Stomach (tissue), 9 donors: ENCODE measurements around the gene RAB1B. TPM values are rescaled to one million over a fixed set of nuclear protein-coding genes. Genes with fewer than 3 reads are reported as not detected.

Experiments used
- DNase-seq, 2 donors: peaks; one replicate each; pipeline versions ENCODE4 v3.0.0 to v3.0.0-alpha.2; 2013 to 2019
- H3K27ac ChIP-seq, 5 donors: fragments of 200-600 bp in 4 of 5; sonication (generic) in 4 of 5; one replicate each; pipeline ENCODE4 v1.5.1; 2013 to 2019; ENCODE audit warnings: mild to moderate bottlenecking in 1 of 5, moderate library complexity in 1 of 5
- H3K27me3 ChIP-seq, 3 donors: fragments of 200-600 bp; sonication (generic); one replicate each; pipeline ENCODE4 v1.5.1; 2017 to 2019; ENCODE audit warnings: mixed run types in 1 of 3
- H3K36me3 ChIP-seq, 4 donors: fragments of 200-600 bp; sonication (generic); 1 replicate in 3 of 4; 2 replicates in 1 of 4; pipeline ENCODE4 v1.5.1; 2016 to 2019
- H3K4me1 ChIP-seq, 4 donors: fragments of 200-600 bp; sonication (generic); one replicate each; pipeline ENCODE4 v1.5.1; 2016 to 2019
- H3K4me3 ChIP-seq, 4 donors: fragments of 200-600 bp; sonication (generic) in 3 of 4; one replicate each; pipeline ENCODE4 v1.5.1; 2016 to 2019; ENCODE audit warnings: mild to moderate bottlenecking in 1 of 4
- H3K9me3 ChIP-seq, 4 donors: fragments of 200-600 bp; sonication (generic); one replicate each; pipeline ENCODE4 v1.5.1; 2016 to 2019
- CTCF ChIP-seq, 7 experiments: fragments of 450-650 bp in 4 of 7; fragments of 200-600 bp in 3 of 7; sonication (generic) in 3 of 7; IDR thresholded peaks; one replicate each; pipeline ENCODE4 v1.5.1; 2016 to 2019; ENCODE audit warnings: antibody characterized with exemption in 7 of 7, control low read depth in 2 of 7, mild to moderate bottlenecking in 1 of 7
- EP300 ChIP-seq: sonication (generic); formaldehyde crosslinking; IDR thresholded peaks from one replicate; pipeline ENCODE4 v1.6.1; 2017; ENCODE audit warnings: antibody characterized with exemption
- POLR2A ChIP-seq, 4 donors: fragments of 450-650 bp; IDR thresholded peaks; one replicate each; pipeline ENCODE4 v1.6.1; 2016; ENCODE audit warnings: antibody characterized with exemption in 4 of 4, control low read depth in 2 of 4, mild to moderate bottlenecking in 1 of 4, moderate library complexity in 1 of 4
- POLR2AphosphoS5 ChIP-seq, 3 donors: sonication (generic); formaldehyde crosslinking; IDR thresholded peaks; one replicate each; pipeline ENCODE4 v1.6.1; 2016; ENCODE audit warnings: antibody characterized with exemption in 3 of 3
- WGBS, 5 donors: extraction: QIAGEN DNeasy Blood & Tissue Kit in 3 of 5; methylation state at CpG; one replicate each; pipeline versions ENCODE4 v1.1.5 to v1.1.7; 2013 to 2018; 5-methylcytosine and 5-hydroxymethylcytosine counted together
- intact Hi-C: fragments of 100-400 bp; cut with DNase I; formaldehyde crosslinking; loops from one replicate; pipeline ENCODE4 v1.15.1; 2023; ENCODE audit warnings: low total_unique reads
- polyA plus RNA-seq, 3 donors: library from polyadenylated mRNA; stranded (reverse); fragments of 200-250 nt; gene quantifications; one replicate each; pipeline ENCODE4 v1.2.3, GENCODE V29; 2013
- total RNA-seq, 5 donors: library from RNA; depleted of rRNA; stranded (reverse); fragments of >200 nt; gene quantifications; one replicate each; pipeline versions ENCODE4 v1.1.0 to v1.2.3, GENCODE V29; 2014 to 2016
- donor health status: healthy with polysubstance abuse.
- donor health status: Bipolar disorder and iron deficiency.
- donor health status: healthy.

RAB1B gene
- total and polyA plus RNA-seq, 8 donors: 19.3 to 170 (median 82.3) TPM

- TF ChIP-seq POLR2A (IDR thresholded peaks at IDR 0.05) (no peak), EP300 (no peak), CTCF (IDR thresholded peaks at IDR 0.05) (no peak), POLR2AphosphoS5 (IDR thresholded peaks at IDR 0.05) (no peak)
- H3K36me3 ChIP-seq: no peaks in the 10 kb centered on the region
- H3K4me3 ChIP-seq: no peak overlapping the region
- no peaks in the 10 kb centered on the region for H3K9me3 ChIP-seq
- H3K27me3 ChIP-seq: peaks cover 0 to 58% (median 19%) of the 10 kb centered on the region in 3 donors
- WGBS, 5 donors: 63 to 78% (median 74%) methylated on average over 4 of the region's 4 CpGs
- H3K27ac ChIP-seq: no peak overlapping the region
- H3K4me1 ChIP-seq: peaks cover 12 to 36% (median 31%) of the 10 kb centered on the region in 4 donors
- no peak for DNase-seq
- intact Hi-C loops: no loop called here
Observed at GRCh38 chr11:66293352-66293751, 24.9 kb downstream of the RAB1B start.

GRCh38 chr11:66293777-66294625 is 25.6 kb downstream of the RAB1B start:
- no peak overlapping the region for H3K4me3 ChIP-seq
- H3K27me3 ChIP-seq: peaks cover 0 to 58% (median 19%) of the 10 kb centered on the region in 3 donors
- H3K4me1 ChIP-seq: peaks cover 12 to 35% (median 29%) of the 10 kb centered on the region in 4 donors
- WGBS, 5 donors: 82 to 90% (median 88%) methylated on average over 25 to 30 of the region's 30 CpGs
- DNase-seq: no peak
- H3K9me3 ChIP-seq: no peaks in the 10 kb centered on the region
- intact Hi-C loops: no loop called here
- no peak for TF ChIP-seq POLR2A (IDR thresholded peaks at IDR 0.05)
- no peak for TF ChIP-seq EP300
- no peak for TF ChIP-seq POLR2AphosphoS5 (IDR thresholded peaks at IDR 0.05)
- no peak for TF ChIP-seq CTCF (IDR thresholded peaks at IDR 0.05)
- no peaks in the 10 kb centered on the region for H3K36me3 ChIP-seq
- no peak overlapping the region for H3K27ac ChIP-seq

GRCh38 chr11:66294626-66295620 is 26.5 kb downstream of the RAB1B start:
- Histone ChIP-seq H3K4me3 (no peak overlapping the region), H3K36me3 (no peaks in the 10 kb centered on the region), H3K27me3 (peaks cover 0 to 58% (median 19%) of the 10 kb centered on the region in 3 donors), H3K4me1 (peaks cover 8 to 29% (median 22%) of the 10 kb centered on the region in 4 donors), H3K9me3 (no peaks in the 10 kb centered on the region), H3K27ac (no peak overlapping the region)
- intact Hi-C loops: no loop called here
- WGBS, 5 donors: 82 to 90% (median 87%) methylated on average over 83 to 123 of the region's 123 CpGs
- no peak for DNase-seq
- TF ChIP-seq CTCF (IDR thresholded peaks at IDR 0.05) (no peak), POLR2A (IDR thresholded peaks at IDR 0.05) (no peak), EP300 (no peak), POLR2AphosphoS5 (IDR thresholded peaks at IDR 0.05) (no peak)

- DNase-seq: no peak
- no peaks in the 10 kb centered on the region for H3K9me3 ChIP-seq
- 50 to 57% (median 56%) methylated on average over 8 of the region's 8 CpGs for WGBS, 5 donors
Observed at GRCh38 chr11:66297610-66298009, 29.2 kb downstream of the RAB1B start.

More at GRCh38 chr11:66297610-66298009, 29.2 kb downstream of the RAB1B start:
- Histone ChIP-seq H3K27ac (no peak overlapping the region), H3K4me1 (peaks cover 0 to 7% (median 3%) of the 10 kb centered on the region in 4 donors), H3K27me3 (peaks cover 0 to 38% (median 5%) of the 10 kb centered on the region in 3 donors), H3K36me3 (no peaks in the 10 kb centered on the region), H3K4me3 (no peak overlapping the region)
- no peak for TF ChIP-seq POLR2AphosphoS5 (IDR thresholded peaks at IDR 0.05)
- intact Hi-C loops: no loop called here
